ENCODE measurements around the gene SEC22C.

DNA sequence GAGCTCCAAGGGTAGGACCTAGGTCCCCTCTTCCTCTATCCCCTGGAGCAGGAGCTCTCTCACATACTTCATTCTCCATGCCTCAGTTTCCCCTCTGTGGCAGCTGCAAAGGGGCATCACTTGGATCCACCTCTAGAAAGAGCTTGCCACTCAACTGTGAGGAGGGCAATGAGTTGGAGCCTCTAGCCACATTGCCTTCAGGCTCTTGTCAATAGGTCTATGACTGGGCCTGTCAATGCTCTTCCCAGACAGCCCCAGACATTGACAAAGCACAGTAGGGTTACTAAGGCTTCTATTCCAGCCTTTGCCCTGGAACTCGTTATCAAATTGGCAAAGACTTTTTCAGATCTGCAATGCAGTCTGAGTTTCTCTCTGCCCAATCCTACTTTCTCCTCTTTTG is 83.7 kb downstream of the SEC22C start:
- TF ChIP-seq, protein P1, sequence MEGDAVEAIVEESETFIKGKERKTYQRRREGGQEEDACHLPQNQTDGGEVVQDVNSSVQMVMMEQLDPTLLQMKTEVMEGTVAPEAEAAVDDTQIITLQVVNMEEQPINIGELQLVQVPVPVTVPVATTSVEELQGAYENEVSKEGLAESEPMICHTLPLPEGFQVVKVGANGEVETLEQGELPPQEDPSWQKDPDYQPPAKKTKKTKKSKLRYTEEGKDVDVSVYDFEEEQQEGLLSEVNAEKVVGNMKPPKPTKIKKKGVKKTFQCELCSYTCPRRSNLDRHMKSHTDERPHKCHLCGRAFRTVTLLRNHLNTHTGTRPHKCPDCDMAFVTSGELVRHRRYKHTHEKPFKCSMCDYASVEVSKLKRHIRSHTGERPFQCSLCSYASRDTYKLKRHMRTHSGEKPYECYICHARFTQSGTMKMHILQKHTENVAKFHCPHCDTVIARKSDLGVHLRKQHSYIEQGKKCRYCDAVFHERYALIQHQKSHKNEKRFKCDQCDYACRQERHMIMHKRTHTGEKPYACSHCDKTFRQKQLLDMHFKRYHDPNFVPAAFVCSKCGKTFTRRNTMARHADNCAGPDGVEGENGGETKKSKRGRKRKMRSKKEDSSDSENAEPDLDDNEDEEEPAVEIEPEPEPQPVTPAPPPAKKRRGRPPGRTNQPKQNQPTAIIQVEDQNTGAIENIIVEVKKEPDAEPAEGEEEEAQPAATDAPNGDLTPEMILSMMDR (conservative IDR thresholded peaks at IDR 0.05 in 1 of 2, IDR thresholded peaks at IDR 0.05 in 1 of 2; ENCODE audit: low read depth in 1 of 2, low read length in 2 of 2): no peak
- TF ChIP-seq EZH2 (IDR thresholded peaks at IDR 0.05; ENCODE audit: low read length, missing control alignments): no peak
